ENCODE results near the gene CLTCL1.
"Not testable (repeated sequence)": the region's sequence is repeated elsewhere in the genome, so short reads cannot be mapped to it uniquely, and the experiment has no call there.

CLTCL1 gene

GRCh38 chr22:19287889-19288288, 3.6 kb downstream of the CLTCL1 start:
- FAIRE-seq, result no peak
- TF ChIP-seq TAF1 (IDR thresholded peaks at IDR 0.05; ENCODE audit: borderline replicate concordance, low read depth, low read length), result no peak
- TF ChIP-seq POLR2A (IDR thresholded peaks at IDR 0.05; ENCODE audit: low read depth, low read length), result no peak
- DNase-seq (ENCODE audit: insufficient read length), result no peak

- DNase-seq (ENCODE audit: insufficient read length) (no peak), FAIRE-seq (no peak)
- TF ChIP-seq TAF1 (IDR thresholded peaks at IDR 0.05; ENCODE audit: borderline replicate concordance, low read depth, low read length) (no peak), POLR2AphosphoS5 (IDR thresholded peaks at IDR 0.05; ENCODE audit: low read depth, low read length) (no peak), POLR2A (IDR thresholded peaks at IDR 0.05; ENCODE audit: low read depth, low read length) (no peak)
Observed at GRCh38 chr22:19287076-19287707, 4.3 kb downstream of the CLTCL1 start.

DNA sequence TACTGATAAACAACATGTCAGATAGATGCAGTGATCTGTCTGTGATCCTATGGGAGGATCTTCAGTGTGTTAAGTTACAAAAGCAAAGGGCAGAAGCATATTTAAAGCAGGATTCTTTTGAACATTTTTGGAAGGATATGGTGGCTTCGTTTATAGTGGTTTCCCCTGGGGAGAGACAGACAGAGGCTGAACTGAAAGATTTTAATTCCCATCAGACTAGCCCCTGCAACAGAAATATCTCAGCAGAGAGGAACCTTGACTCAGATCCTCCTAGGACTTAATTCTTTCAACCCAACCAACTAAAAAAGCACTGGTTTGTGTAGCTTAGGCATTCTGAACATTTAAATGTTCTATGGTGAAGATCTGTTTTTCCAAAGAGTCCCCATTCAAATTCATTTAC, 5.7 kb downstream of the CLTCL1 start:
- TF ChIP-seq POLR2AphosphoS5 (IDR thresholded peaks at IDR 0.05; ENCODE audit: low read depth, low read length), result no peak
- no peak for TF ChIP-seq POLR2A (IDR thresholded peaks at IDR 0.05; ENCODE audit: low read depth, low read length)
- no peak for TF ChIP-seq TAF1 (IDR thresholded peaks at IDR 0.05; ENCODE audit: borderline replicate concordance, low read depth, low read length)
- DNase-seq (ENCODE audit: insufficient read length) (no peak), FAIRE-seq (no peak)

DNA sequence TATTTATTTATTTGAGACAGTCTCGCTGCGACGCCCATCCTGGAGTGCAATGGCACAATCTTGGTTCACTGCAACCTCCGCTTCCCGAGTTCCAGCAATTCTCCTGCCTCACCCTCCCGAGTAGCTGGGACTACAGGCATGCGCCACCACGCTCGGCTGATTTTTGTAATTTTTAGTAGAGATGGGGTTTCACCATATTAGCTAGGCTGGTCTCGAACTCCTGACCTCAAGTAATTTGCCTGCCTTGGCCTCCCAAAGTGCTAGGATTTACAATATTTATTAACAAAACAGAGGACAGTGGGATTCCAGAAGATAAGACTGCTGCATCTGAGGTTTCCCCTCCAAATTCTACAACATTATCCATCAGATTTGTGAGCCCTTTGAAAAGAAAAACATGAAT, 12.4 kb downstream of the CLTCL1 start:
- DNase-seq (ENCODE audit: insufficient read length); FAIRE-seq: not testable (repeated sequence)

DNA sequence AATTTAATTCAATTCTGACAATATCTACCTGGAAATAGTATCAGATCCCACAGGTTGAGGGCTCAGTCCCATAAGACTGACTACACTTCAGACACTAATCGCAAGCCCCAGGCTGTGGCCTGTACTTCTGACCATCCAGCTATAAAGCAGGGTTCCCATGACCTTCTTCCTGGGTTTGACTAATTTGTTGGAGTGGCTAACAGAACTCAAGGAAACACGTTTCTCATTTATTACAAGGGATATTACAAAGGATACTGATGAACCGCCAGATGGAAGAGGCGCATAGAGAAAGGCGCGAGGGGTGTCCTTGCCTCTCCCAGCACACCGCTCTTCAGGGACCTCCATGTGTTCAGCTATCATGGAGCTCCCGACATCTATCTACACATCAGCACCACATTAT, 13.7 kb downstream of the CLTCL1 start:
- TF ChIP-seq POLR2AphosphoS5 (IDR thresholded peaks at IDR 0.05; ENCODE audit: low read depth, low read length), result no peak
- no peak for TF ChIP-seq POLR2A (IDR thresholded peaks at IDR 0.05; ENCODE audit: low read depth, low read length)
- TF ChIP-seq TAF1 (IDR thresholded peaks at IDR 0.05; ENCODE audit: borderline replicate concordance, low read depth, low read length), result no peak
- DNase-seq (ENCODE audit: insufficient read length) (no peak), FAIRE-seq (no peak)

DNA sequence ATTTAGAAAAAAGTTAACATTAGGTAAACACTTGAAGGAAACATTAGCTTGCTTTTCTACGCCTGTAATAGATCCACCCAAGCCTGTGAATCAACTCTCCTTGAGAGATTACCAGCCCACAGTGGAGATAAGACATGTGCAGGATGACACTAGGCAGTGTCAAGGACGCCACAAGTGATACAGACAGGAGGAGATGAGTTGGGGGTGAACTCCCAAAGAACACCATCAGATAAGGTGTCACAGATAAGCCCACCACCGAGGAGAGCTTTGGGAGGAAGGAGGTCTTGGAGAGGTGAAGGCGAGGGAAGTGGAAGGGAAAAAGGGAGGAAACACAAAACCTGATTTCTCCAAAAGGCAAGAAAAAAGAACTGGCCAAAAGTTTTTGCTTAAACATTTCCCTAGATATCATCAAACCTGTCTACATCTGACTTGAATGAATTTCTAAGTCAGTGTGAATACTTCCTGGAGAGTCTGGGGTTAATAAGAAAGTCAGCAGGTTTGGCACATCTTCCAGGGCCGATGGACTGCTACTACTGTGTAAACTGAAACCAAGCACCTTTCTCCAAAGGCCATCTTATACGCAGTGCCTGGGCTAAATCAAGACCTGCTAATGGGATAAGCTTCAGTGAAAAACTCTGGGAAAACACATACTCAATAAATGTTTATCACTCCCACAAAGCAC, 15.5 kb downstream of the CLTCL1 start:
- no peak for DNase-seq (ENCODE audit: insufficient read length)
- TF ChIP-seq POLR2A (IDR thresholded peaks at IDR 0.05; ENCODE audit: low read depth, low read length) (no peak), TAF1 (IDR thresholded peaks at IDR 0.05; ENCODE audit: borderline replicate concordance, low read depth, low read length) (no peak)
- no peak for FAIRE-seq

- no peak for TF ChIP-seq POLR2A (IDR thresholded peaks at IDR 0.05; ENCODE audit: low read depth, low read length)
- no peak for TF ChIP-seq POLR2AphosphoS5 (IDR thresholded peaks at IDR 0.05; ENCODE audit: low read depth, low read length)
- no peak for TF ChIP-seq TAF1 (IDR thresholded peaks at IDR 0.05; ENCODE audit: borderline replicate concordance, low read depth, low read length)
- DNase-seq (ENCODE audit: insufficient read length) (no peak), FAIRE-seq (no peak)
Observed at GRCh38 chr22:19275513-19275912, 16.0 kb downstream of the CLTCL1 start.

DNA sequence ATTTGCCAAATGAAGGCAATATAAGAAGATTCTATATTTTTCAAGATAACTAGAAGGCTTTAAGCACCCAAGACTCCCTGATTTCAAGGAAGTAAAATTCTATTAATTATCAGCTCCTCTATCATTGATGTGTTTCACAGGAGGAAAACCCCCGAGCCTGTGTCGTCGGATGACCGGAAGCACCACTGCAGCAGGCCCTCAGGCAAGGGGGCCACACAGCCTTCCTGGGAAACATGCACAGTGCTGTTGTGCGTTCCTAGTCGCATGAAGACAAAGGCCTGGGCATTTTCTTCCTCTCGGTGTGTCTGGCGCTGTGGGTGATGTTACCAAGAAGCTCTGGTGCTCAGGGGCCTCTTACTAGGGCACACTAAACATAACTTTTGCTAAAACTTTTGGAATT, 16.4 kb downstream of the CLTCL1 start:
- no peak for FAIRE-seq
- no peak for TF ChIP-seq POLR2A (IDR thresholded peaks at IDR 0.05; ENCODE audit: low read depth, low read length)
- no peak for TF ChIP-seq TAF1 (IDR thresholded peaks at IDR 0.05; ENCODE audit: borderline replicate concordance, low read depth, low read length)
- TF ChIP-seq POLR2AphosphoS5 (IDR thresholded peaks at IDR 0.05; ENCODE audit: low read depth, low read length), result no peak
- DNase-seq (ENCODE audit: insufficient read length), result no peak

DNA sequence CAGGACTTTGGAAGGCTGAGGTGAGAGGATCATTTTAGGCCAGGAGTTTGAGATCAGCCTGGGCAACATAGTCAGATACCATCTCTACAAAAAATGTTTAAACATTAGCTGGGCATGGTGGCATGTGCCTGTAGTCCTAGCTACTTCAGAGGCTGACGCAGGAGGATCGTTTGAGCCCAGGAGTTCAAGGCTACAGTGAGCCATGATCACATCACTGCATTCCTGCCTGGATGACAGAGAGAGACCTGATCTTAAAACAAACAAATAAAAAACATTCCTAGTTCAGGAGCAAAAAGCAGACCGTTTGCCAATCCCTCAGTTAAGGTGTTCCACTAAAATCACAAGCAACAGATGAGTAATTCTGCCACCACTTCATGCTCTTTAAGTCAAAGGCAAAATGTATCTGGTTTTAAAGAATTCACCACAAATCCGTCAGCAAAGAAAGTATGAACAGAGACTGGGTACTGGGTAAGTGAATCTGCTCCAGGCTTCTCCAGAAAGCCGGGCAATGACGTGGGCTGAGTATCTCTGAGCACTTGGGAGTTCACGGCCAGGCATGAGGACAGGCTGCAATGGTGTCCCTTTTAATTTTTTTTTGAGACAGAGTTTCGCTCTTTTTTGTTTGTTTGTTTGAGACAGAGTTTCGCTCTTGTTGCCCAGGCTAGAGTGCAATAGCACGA, 19.5 kb downstream of the CLTCL1 start:
- TF ChIP-seq POLR2A (IDR thresholded peaks at IDR 0.05; ENCODE audit: low read depth, low read length) (no peak), TAF1 (IDR thresholded peaks at IDR 0.05; ENCODE audit: borderline replicate concordance, low read depth, low read length) (no peak), POLR2AphosphoS5 (IDR thresholded peaks at IDR 0.05; ENCODE audit: low read depth, low read length) (no peak)
- DNase-seq (ENCODE audit: insufficient read length) (no peak), FAIRE-seq (no peak)

- TF ChIP-seq POLR2AphosphoS5 (IDR thresholded peaks at IDR 0.05; ENCODE audit: low read depth, low read length) (no peak), POLR2A (IDR thresholded peaks at IDR 0.05; ENCODE audit: low read depth, low read length) (no peak), TAF1 (IDR thresholded peaks at IDR 0.05; ENCODE audit: borderline replicate concordance, low read depth, low read length) (no peak)
- DNase-seq (ENCODE audit: insufficient read length) (no peak), FAIRE-seq (no peak)
Observed at GRCh38 chr22:19271273-19271855, 20.2 kb downstream of the CLTCL1 start.

DNA sequence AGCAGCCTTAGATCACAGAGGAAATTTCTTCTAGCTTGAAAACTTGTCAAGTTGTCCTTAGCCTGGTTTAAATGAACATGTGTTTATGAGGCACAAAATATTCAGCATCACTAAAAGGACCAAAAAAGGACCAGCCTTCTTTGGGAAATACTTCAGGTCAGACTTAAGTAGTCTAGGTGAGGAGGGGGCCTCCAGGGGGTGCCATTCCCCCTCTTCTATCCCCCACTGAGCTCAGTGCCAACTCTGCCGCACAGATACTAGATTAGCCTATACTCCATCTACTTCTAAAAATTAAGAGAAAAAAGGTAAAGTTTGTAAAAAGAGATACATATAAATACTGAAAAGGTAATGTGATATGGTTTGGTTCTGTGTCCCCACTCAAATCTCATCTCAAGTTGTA, 20.6 kb downstream of the CLTCL1 start:
- TF ChIP-seq POLR2AphosphoS5 (IDR thresholded peaks at IDR 0.05; ENCODE audit: low read depth, low read length) (no peak), POLR2A (IDR thresholded peaks at IDR 0.05; ENCODE audit: low read depth, low read length) (no peak), TAF1 (IDR thresholded peaks at IDR 0.05; ENCODE audit: borderline replicate concordance, low read depth, low read length) (no peak)
- FAIRE-seq, result no peak
- DNase-seq (ENCODE audit: insufficient read length), result no peak

- TF ChIP-seq TAF1 (IDR thresholded peaks at IDR 0.05; ENCODE audit: borderline replicate concordance, low read depth, low read length) (no peak), POLR2AphosphoS5 (IDR thresholded peaks at IDR 0.05; ENCODE audit: low read depth, low read length) (no peak), POLR2A (IDR thresholded peaks at IDR 0.05; ENCODE audit: low read depth, low read length) (no peak)
- DNase-seq (ENCODE audit: insufficient read length) (no peak), FAIRE-seq (no peak)
Observed at GRCh38 chr22:19266547-19267086, 24.9 kb downstream of the CLTCL1 start.

Measured in GM12892 (cell line).